Measurements from ENCODE around the gene IL9.
A peak's percentile ranks its signal among the peaks of the same experiment; 100 is the strongest.

IL9 gene

DNA sequence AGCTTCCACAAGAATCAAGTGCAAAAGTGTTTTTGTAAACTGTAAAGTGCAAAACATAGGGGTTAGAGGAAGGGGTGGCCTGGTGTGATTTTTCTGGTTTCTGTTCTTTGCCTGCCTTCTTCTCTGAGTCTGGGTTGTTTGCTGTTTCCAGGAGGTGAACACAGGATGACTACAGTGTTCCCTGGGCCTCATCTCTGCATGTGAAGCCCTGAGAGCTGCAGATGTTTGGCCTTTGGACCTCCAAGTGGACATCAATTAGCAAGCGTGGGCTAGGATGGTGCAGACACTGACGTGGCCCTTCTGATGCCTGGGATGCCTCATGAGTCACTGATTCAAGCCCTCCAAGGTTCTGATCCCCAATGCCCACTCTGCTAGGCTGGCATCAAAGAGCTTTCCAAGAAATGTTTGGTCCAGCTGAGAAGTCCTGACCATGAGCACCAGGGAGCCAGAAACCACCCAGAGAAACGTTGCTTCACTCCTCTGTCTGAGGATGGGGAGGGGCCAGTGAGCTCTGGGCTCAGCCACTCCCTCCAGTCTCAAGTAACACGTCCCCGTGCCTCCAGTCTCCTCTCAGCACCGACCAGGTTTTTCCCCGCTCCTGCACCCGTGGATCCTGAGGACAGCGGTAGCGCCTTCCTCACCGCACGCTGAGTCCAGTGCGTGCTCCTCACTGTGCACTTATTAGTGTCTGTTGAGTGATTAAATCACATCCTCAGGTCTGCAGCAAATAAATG, 7.6 kb downstream of the IL9 start:
- no peak overlapping the region for H3K4me3 ChIP-seq (ENCODE audit: control insufficient read depth, low read depth, low read length)
- DNase-seq (ENCODE audit: low read depth): no peak
- no peak for TF ChIP-seq CTCF (IDR thresholded peaks at IDR 0.05; ENCODE audit: control insufficient read depth, insufficient read depth, low read depth, low read length, missing control alignments)

- H3K4me3 ChIP-seq (ENCODE audit: control insufficient read depth, low read depth, low read length): no peak overlapping the region
- peak; percentile 5 for DNase-seq (ENCODE audit: low read depth)
Measured at GRCh38 chr5:135887447-135887864, 8.2 kb downstream of the IL9 start.

GRCh38 chr5:135886136-135886535, 9.5 kb downstream of the IL9 start:
- no peak overlapping the region for H3K4me3 ChIP-seq (ENCODE audit: control insufficient read depth, low read depth, low read length)
- DNase-seq (ENCODE audit: low read depth): no peak
- TF ChIP-seq CTCF (IDR thresholded peaks at IDR 0.05; ENCODE audit: control insufficient read depth, insufficient read depth, low read depth, low read length, missing control alignments): no peak

More at GRCh38 chr5:135887447-135887864, 8.2 kb downstream of the IL9 start:
- peak; percentile 84 for TF ChIP-seq CTCF (IDR thresholded peaks at IDR 0.05; ENCODE audit: control insufficient read depth, insufficient read depth, low read depth, low read length, missing control alignments)

- H3K4me3 ChIP-seq (ENCODE audit: control insufficient read depth, low read depth, low read length): no peak overlapping the region
- TF ChIP-seq CTCF (IDR thresholded peaks at IDR 0.05; ENCODE audit: control insufficient read depth, insufficient read depth, low read depth, low read length, missing control alignments): no peak
- DNase-seq (ENCODE audit: low read depth): no peak
Measured at GRCh38 chr5:135885031-135885430, 10.6 kb downstream of the IL9 start.

DNA sequence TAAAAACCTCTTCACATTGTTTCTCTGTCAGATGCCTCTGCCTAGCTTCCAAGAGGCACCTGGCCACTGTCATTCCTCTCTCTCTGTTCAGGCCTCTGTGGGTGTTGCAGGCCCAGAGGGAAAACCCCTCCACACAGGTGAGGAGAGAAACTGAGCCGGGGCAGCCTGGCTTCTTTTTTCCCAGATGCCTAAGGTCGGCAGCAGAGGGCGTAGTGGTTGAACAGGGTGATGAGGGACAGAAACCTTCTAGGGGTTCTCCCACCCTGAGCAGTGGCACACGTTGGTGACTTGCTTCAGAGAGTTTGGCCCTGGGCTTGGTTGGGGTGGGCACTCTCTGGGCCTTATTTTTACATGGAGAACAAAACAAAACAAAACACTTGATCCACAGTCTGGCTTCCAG, 12.2 kb downstream of the IL9 start:
- TF ChIP-seq CTCF (IDR thresholded peaks at IDR 0.05; ENCODE audit: control insufficient read depth, insufficient read depth, low read depth, low read length, missing control alignments): no peak
- H3K4me3 ChIP-seq (ENCODE audit: control insufficient read depth, low read depth, low read length): no peak overlapping the region
- DNase-seq (ENCODE audit: low read depth): no peak

GRCh38 chr5:135883026-135883425, 12.6 kb downstream of the IL9 start:
- no peak for DNase-seq (ENCODE audit: low read depth)
- H3K4me3 ChIP-seq (ENCODE audit: control insufficient read depth, low read depth, low read length): no peak overlapping the region
- TF ChIP-seq CTCF (IDR thresholded peaks at IDR 0.05; ENCODE audit: control insufficient read depth, insufficient read depth, low read depth, low read length, missing control alignments): no peak
